ENCODE data around the gene ERGIC1. TPM values are rescaled to one million over a fixed set of nuclear protein-coding genes. Genes with fewer than 3 reads are reported as not detected.

Gene ERGIC1
- total RNA-seq, 1 donor from 2014 or later = 81.4 TPM

DNA sequence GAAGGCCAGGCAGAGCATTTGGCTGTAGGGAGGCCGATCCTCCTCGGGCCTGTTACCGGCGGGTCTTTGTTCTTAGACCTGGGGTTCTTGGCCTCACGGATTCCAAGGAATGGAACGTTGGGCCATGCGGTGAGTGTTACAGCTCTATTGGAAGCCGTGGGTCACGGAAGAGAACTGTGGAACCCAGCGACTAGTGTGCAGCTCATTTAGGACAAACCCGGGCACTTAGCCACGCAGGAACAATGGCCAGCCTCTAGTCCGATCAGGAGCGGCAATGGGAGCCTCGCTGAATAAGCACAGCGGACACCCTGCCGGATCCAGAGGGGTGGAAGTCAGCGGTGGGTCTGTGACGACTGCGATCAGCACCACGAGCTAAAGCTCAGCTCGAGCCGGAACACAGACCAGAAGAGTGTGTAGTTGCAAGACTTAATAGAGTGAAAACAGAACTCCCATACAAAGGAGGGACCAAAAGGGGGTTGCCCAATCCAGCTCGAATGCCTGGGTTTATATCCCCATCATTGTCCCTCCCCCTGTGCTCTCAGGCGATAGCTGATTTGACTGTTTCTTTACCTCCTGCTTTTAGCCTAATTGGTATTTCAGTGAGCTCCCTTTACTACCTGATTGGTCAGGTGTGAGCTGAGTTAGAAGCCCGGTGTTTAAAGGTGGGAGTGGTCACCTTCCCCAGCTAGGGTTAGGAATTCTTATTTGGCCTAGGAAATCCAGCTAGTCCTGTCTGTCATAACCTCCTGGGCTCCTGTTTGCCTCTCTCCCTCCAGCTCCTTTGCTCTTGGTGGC lies 71.5 kb downstream of the ERGIC1 start:
- no peak for DNase-seq
- intact Hi-C loops (cut with micrococcal nuclease) = loop anchor here (10.0 kb wide), 1 partner anchor 131 kb away; the partner anchor contains the start of gene DUSP1
- ATAC-seq = no peak

DNA sequence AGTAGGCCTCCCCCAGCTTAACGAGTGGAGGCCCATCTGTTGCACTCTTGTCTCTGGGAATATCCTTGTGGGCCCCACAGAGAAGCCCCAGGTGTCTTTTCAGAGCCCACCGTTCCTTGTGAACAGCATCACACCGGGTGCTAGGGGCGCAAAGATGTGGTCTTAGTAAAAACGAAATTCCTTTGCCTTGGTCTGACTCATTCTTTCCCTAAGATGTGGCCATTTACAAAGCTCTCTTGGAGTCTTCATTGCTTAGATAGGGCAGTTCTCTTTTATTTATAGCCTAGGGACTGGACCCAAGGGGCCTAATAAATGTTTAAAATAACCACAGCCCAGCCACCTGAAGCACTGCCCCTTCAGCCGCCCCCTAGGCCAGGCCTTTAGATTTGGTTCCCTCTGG lies 72.4 kb downstream of the ERGIC1 start:
- DNase-seq (no peak), ATAC-seq (no peak)
- intact Hi-C loops (cut with micrococcal nuclease) = loop anchor here (10.0 kb wide), 1 partner anchor 132 kb away; the partner anchor contains the start of gene DUSP1

DNA sequence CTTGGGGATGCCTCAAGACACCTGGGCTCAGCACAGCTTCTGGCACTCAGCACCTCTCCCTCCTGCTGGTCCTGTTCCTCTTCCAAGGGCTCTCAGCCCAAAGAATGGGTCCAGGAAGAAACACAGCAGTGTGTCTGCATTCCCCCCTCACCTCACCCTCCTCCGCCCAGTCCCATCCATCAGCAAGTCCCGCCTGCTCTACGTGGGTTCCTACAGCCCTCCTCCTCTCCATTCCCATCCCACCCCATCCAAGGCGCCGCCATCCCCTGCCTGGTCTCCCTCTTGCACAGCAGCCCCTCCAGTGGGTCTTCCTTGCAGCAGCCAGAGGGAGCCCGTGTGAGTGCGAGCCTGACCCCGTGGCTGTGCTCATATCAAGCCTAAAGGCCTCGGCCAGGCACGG lies 72.8 kb downstream of the ERGIC1 start:
- ATAC-seq = no peak
- intact Hi-C loops (cut with micrococcal nuclease) = loop anchor here (10.0 kb wide), 1 partner anchor 132 kb away; the partner anchor contains the start of gene DUSP1

DNA sequence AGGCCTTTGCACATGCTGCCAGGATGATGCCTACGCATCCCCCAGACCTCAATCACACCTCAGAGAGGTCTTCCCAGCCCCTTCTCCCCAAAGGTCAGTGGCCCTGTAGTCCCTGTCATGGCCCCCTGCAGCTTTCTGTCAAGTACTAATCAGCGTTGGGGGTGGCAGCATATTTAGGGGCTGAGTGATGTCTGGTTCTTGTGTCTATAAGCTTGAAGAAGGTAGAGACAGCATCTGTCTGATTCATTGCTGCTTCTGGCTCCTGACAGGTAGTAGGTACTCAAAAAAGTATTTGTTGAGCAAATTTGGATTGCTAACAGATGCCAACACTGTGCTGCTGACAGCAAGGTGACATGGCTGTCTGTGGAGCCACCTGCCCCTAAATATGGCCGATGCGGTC lies 73.6 kb downstream of the ERGIC1 start:
- intact Hi-C loops (cut with micrococcal nuclease) = loop anchor here (10.0 kb wide), 1 partner anchor 133 kb away; the partner anchor contains the start of gene DUSP1
- DNase-seq (no peak), ATAC-seq (no peak)

More for the DNA sequence above, 72.8 kb downstream of the ERGIC1 start:
- DNase-seq = no peak

DNA sequence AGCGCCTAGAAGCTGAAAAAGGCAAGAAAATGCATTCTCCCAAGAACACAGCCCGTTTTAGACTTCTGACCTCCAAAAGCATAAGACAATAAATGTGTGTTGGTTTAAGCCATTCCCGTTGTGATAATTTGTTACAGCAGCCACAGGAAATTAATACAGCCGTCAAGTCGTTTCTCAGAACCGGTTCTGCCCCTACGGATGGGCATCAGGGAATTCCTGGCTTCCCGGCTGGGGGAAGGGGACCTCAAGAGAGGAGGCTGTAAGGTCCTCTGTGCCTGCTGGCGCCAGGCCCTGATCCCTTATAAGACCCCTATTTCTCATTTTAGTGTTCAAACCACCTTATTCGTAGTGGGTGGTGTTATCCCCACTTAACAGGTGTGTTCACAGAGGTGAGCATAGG lies 74.6 kb downstream of the ERGIC1 start:
- ATAC-seq (no peak), DNase-seq (no peak)
- intact Hi-C loops (cut with micrococcal nuclease) = loop anchor here (10.0 kb wide), 1 partner anchor 134 kb away; the partner anchor contains the start of gene DUSP1

DNA sequence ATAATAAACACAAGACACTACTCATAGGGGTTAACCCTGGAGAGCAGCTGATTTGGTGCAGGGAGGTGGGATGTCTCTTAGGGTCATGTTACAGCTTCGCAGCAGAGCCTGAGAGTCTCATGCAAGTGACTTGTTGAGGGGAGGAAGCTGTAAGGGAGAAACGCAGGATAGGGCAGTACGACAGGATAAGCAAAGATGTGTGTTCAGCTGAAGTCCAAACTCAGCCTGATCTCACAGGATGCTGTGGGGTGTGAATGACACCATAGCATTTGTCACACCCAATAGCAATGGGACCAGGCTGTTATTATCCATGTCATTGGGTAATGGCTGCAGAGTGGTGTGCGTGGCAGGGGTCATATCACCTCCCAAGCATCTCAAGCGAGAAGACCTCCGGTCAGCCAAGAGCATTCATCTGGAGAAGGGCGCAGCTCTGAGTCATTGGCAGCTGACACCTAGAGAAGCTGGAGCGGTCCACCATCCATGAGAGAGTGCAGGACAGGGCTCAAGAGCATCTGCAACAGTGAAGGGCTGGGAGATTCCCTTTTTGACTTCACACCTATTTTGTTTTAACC lies 76.0 kb downstream of the ERGIC1 start:
- DNase-seq = no peak
- peak; percentile 38 for ATAC-seq
- intact Hi-C loops (cut with micrococcal nuclease) = loop anchor here (10.0 kb wide), 1 partner anchor 135 kb away; the partner anchor contains the start of gene DUSP1

DNA sequence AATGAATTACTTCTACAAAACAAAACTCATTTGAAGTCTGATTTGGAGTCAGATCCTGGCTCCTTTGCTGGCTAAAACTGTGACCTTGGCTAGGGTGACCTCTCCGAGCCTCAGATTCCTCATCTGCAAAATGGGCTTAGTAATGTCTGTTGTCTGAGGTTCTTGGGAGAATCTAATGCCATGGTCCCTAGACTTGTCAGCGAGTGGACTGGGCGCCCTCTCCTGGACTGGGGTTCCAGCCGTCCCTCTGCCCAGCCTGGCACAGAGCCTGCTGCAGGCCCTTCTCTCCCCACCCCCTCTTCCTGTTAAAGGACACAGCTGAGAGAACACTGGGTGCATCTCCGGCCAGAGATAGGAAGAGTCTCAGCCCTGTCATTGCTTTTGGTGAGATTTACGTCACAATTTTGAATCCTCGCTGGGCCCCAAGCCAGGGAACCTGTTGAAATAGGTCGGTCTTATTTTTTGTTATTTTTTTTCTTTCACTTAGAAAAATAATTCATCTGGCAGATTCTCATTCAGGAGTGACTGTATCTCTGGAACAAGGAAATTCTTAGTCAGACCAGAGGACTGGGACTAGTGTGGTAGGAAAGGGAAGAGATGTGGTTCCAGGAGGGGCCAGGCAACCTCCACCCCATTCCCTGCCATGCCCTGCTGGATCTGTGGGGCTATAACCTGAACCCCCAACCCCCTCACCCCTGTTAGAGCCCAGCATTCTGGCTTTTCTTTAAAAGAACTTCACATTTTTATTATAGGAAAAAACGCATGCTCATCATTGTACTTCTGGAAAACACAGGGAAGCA lies 77.0 kb downstream of the ERGIC1 start:
- intact Hi-C loops (cut with micrococcal nuclease) = no loop called here
- ATAC-seq (peak; percentile 66), DNase-seq (peak; percentile 77)

DNA sequence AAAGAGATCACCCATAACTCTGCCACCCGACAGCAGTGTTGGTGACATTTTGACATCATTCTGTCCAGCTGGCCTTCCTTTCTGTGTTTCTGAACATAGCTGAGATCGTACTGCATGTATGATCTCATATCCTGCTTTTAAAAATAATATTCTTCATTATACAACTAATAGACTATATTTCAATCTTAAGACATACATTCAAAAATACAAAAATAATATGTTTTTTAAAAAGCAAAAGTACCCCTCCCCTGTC lies 77.5 kb downstream of the ERGIC1 start:
- ATAC-seq (no peak), DNase-seq (no peak)
- intact Hi-C loops (cut with micrococcal nuclease) = no loop called here

DNA sequence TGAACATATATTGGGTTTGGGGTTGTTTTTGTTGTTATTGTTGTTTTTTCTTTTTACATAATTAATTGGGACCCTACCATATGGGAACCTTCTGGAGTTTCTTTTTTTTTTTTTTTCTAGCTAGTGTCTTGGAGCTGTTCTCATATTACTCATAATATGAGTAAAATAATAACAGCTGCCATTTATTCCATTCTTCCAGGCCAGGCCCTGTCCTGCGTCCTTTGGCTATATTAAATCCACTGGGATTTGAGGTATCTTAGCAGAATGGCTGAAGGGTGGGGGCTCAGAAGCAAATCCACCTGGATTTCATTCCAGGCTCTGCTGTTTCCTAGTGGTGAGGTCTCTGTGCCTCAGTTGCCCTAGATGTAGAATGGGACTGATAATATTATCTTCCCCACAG lies 77.9 kb downstream of the ERGIC1 start:
- no peak for ATAC-seq
- DNase-seq = no peak
- intact Hi-C loops (cut with micrococcal nuclease) = no loop called here

DNA sequence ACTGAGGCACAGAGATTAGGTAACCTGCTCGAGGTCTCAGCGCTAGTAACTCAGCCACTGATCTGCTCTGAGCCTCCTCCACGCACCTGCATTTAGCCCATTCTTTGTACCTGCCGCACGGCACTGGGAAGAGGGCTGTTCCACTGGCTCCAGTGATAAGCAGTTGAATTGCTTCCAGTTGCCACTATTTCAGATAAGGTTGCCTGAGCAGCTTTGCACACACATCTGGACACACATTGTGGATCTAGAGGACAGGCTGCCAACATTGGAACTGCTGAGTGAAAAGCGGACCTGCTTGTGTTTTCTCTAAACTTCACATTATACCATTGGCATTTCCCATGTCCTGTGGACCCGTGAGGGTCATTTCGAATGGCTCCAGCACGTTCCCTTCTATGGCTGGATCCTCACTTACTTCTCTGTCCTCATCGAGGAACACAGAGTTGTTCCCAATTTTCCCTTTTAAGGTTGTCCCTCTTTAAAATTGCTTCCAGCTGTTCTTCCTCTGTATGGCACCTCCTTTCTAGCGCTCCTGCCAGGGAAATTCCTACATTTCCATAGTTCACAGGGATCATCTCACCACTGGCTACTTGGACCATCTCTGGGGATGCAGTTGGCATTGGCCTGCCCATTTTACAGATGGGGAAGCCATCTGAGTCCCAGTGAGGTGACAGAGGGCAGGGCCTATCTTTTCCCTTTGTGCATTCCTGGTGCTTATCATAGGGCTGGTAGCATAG lies 79.2 kb downstream of the ERGIC1 start:
- peak; percentile 73 for ATAC-seq
- no peak for DNase-seq
- intact Hi-C loops (cut with micrococcal nuclease) = no loop called here

DNA sequence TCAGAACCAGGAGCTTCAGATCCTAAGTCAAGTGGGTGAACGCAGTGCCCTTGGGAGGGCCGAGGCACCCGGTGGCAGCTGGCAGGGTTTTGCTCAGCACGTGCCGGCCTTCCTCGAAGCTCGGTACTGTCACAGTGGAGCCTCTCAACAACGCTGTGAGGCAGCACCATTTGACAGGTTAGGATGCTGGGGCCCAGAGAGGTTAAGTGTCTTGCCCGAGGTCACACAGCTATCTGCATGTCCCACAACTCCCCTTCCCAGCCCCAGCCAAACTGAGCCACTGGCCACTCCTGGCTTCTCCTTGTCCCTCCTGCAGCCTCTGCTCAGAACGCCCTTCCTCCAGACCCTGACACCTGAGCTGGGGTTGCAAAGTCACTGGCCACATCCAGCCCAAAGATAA lies 81.5 kb downstream of the ERGIC1 start:
- DNase-seq = no peak
- intact Hi-C loops (cut with micrococcal nuclease) = no loop called here
- ATAC-seq = no peak

DNA sequence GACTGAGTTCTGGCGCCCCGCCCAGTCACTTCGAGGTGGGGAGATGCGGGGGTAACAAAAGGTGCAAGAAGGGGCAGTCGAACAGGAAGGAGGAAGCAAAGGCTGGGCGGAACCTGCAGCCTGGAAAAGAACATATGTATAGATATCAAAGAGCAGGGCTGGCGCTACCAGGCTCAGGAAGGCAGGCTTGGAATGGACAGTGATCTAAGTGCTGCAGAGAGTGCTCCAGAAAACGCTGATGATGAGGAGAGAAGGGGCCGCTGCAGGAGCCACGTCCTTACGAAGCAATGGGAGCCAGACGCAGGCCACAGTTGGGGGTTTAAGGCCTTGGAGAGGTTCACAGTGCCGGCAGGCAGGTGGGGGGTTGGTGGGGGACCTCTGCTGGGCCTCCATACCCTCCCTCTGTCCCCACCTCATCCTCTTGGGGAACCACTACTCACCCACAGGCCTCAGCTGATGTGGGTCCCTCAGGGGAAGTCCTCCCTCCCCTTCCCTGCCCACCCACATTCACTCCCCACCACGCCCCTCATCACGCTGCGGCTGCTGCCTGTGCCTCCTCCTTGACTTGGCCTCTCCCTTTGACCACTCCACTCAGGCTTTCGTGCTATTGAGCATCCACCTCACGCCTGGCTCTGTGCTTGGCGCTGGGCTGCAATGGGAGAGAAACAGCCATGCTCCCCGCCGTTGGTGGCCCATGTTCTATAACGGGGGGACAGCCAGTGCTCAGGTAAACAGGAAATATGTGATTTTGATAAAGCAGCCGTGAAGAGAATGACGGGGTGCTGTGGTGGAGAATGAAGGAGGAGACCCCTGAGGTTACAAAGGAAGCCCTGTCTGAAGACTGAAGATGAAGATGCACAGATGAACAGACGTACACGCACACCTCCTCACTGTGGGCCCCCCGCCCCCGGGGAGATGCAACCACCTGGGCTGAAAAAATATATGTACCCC lies 84.6 kb downstream of the ERGIC1 start:
- DNase-seq = no peak
- intact Hi-C loops (cut with micrococcal nuclease) = no loop called here
- ATAC-seq = no peak

DNA sequence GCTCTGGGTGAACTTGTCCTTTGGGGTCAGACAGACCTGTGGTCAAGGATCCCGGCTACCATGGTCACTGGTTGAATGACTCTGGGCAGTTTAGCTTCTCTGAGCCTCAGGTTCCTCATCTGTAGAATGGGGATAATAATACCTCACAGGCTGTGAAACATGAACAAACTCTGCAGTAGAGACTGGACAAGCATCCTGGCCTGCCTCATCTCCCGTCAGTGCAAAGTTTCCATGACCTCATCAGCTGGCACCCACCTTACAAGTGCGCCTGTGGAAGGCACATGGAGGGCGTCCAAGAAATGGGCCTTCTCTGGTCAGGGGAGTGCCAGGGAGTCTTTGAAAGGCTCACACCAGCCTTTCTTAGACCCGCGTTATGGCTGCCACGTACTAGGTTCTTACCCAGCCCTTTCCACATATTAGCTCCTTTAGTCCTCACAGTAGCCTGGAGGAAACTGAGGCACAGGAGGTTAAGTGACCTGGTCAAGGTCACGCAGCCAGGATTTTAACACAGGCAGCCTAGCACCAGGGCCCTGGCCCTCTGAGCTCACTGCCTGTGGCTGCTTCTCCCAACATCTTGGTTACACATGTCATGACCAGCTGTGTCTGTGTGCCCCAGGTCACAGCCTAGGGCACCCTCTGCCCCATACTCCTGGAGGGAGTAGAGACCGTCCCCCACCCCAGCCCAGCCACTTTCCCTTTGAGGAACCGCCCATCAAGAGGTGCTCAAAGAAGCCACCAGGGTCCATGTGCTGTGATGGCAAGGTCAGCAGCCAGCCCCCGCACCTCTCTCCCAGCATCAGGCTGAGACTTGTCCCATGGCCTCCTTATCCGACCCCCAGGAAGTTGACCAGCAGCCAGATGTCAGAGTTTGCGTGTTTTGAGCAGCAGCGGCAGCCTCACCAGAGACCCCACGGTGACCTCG lies 85.7 kb downstream of the ERGIC1 start:
- intact Hi-C loops (cut with micrococcal nuclease) = no loop called here
- ATAC-seq (peak; percentile 83), DNase-seq (no peak)

DNA sequence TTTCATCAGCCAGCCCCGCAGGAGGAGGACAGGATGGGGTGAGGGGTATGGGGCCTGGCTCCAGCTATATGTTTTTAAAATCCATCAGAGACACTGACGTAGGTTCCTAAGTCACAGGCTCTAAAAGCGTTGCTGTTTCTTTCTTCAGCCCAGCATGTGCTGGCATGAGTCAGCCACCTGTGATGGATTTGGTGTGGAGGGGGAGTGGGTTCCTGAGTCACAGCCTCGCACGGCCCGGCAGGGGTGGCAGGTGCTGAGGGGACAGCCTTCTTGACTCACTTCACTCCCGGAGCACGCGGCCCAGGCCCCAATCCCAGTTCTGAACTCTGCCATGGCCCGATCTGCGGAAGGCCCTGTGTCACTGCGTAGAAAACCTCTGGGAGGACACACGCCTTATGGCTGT lies 86.4 kb downstream of the ERGIC1 start:
- intact Hi-C loops (cut with micrococcal nuclease) = no loop called here
- no peak for DNase-seq
- no peak for ATAC-seq

DNA sequence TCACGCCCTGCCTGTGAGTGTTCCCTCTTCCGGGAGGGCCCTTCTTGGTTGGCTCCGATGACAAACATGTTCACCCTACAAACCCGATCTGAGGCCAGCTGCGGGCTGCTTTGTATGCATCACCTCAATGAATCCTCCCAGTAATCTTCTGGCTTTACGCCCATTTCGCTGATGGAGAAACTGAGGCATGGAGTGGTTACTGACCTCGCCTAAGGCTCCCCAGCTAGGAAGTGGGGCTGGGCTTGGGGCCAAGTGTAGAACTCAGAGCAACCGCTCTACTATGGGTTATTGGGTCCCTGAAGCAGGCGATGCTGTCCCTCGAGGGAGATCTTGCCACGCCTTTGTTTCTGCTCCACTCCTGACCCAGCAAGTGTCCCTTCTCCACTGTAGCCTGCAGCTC lies 86.9 kb downstream of the ERGIC1 start:
- DNase-seq (no peak), ATAC-seq (no peak)
- intact Hi-C loops (cut with micrococcal nuclease) = no loop called here

DNA sequence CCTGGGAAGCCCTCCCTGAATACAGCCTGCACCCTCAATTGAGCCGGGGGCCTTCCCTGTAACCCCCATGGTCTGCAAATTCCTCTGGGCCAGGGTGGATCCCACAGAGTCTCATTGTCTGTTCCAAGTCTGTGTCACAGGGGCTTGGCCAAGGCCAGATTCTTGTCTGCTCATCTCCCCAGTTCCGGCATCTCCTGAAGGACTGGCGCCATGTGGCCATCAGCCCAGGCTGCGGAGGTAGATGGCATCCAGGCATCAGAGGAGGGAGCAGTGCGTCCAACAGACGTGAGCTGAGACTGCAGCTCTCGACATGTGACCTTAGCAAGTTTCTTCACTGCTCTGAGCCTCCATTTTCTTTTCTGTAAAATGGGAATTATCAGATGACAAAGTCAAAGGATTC lies 87.9 kb downstream of the ERGIC1 start:
- intact Hi-C loops (cut with micrococcal nuclease) = no loop called here
- no peak for DNase-seq
- ATAC-seq = no peak

DNA sequence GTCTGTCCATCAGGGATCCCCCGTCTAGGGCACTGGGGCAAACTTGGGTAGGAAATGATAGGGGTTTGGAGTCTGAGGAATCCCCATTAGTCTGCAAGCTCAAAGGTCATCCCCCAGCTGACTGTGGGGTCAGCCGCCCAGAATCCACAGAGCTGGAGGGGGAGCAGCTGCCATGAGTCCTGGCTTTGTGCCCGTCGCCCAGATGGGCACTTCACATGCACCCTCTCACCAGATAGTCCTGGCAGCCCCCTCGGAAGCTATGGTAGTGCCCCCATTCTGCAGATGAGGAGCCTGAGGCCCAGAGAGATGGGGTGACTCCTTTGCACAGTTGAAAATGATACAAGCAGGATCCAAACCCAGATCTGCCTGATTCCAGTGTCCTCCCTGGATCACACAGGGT lies 89.5 kb downstream of the ERGIC1 start:
- intact Hi-C loops (cut with micrococcal nuclease) = no loop called here
- ATAC-seq (no peak), DNase-seq (no peak)

All from left ventricle myocardium superior (tissue), 1 donor.